Mucosa of descending colon (tissue), 3 donors: ENCODE results near the gene RNASE7. TPM values are rescaled to one million over a fixed set of nuclear protein-coding genes. Genes with fewer than 3 reads are reported as not detected.

Source experiments
- ATAC-seq: fragments of 200-7000 bp; cut with Tn5 transposase; one replicate; pipeline ENCODE4 v1.9.1; 2020; ENCODE audit warnings: mild to moderate bottlenecking, moderate library complexity
- DNase-seq, 3 donors: peaks; one replicate each; pipeline ENCODE4 v3.0.0-alpha.2; 2020
- H3K36me3 ChIP-seq: fragments of 200-600 bp; one replicate; pipeline ENCODE4 v1.8.0; 2021; ENCODE audit warnings: low read depth, mild to moderate bottlenecking
- H3K4me1 ChIP-seq: fragments of 200-600 bp; one replicate; pipeline ENCODE4 v1.8.0; 2021; ENCODE audit warnings: low read depth, mild to moderate bottlenecking
- H3K4me3 ChIP-seq: fragments of 200-600 bp; one replicate; pipeline ENCODE4 v1.8.0; 2021; ENCODE audit warnings: mild to moderate bottlenecking
- H3K9me3 ChIP-seq: fragments of 200-600 bp; one replicate; pipeline ENCODE4 v1.8.0; 2021; ENCODE audit warnings: mild to moderate bottlenecking
- CTCF ChIP-seq: fragments of 200-600 bp; IDR thresholded peaks from one replicate; pipeline ENCODE4 v1.8.0; 2022; ENCODE audit warnings: antibody characterized with exemption, mild to moderate bottlenecking
- intact Hi-C, 2 donors: fragments of 100-400 bp; cut with DNase I in 1 of 2; cut with micrococcal nuclease in 1 of 2; formaldehyde crosslinking; loops; one replicate each; pipeline versions ENCODE4 v1.11.0 to v1.11.1; 2022; cut with DNase I, micrococcal nuclease
- total RNA-seq, 3 donors: library from RNA; stranded (reverse); fragmentation: NEBNext Ultra II Directional in 2 of 3; extraction: Animal tissue kit (Norgen Biotek cat#: 25700) in 2 of 3; gene quantifications; one replicate each; pipeline versions ENCODE4 v1.2.1 to v1.2.4, GENCODE V29; 2021 to 2023
- donor health status: DM: no; HTN: no; CAD: no; lungs with moderate emphysema.
- donor health status: DM: no; HTN: no; CAD: no.
- donor health status: DM: no; HTN: yes; CAD: no.

RNASE7 gene
- total RNA-seq, 3 donors from 2014 or later = 0.19 to 0.32 TPM; not detected in 1

- ATAC-seq (no peak), DNase-seq (no peak)
- intact Hi-C loops = loop anchor here in 1 of 2 donors (10.0 kb wide), 1 partner anchor 75 kb away; no protein-coding TSS in a partner anchor
- TF ChIP-seq CTCF = no peak
- Histone ChIP-seq H3K9me3 (no peaks in the 10 kb centered on the region), H3K4me3 (no peak overlapping the region), H3K4me1 (peaks cover 26% of the 10 kb centered on the region), H3K36me3 (no peaks in the 10 kb centered on the region)
Measured at GRCh38 chr14:21089877-21090193, 47.7 kb downstream of the RNASE7 start.

DNA sequence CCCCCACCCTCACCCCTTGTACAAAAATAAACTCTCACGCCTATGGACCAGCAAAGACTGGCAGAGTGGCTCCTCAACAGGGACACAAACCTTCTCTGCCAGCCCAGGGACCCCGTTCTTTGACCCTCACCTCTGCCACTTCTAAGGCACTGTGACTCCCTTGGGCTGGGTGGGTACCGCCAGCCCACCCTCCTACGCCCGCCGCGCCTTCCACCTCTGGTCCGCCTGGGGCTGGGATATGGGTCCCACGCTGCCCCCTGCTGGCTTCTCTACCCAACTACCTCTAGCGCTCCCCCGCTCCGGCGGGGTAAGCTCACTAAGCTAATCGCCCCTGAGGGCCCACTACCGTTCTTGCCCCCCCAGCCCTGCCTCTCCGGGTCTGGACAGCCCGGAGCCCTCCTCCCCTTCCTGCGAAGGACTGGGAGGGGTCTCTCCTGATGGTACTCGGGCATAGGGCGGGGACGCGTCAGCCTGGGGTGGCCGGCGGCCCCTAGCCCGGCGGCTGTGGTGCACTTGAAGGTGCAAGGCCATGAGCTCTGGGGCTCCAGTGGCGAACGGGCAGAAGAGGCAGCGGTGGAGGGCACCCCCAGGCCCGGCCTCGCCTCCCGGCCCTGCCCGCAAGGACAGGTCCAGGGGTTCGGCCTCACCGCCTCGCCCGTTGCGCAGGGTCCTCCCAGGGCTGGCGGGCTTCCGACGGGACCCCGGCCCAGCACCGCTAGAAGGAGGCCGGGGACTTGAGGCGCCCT, 48.2 kb downstream of the RNASE7 start:
- TF ChIP-seq CTCF = no peak
- peak; percentile 29 for ATAC-seq
- Histone ChIP-seq H3K4me3 (no peak overlapping the region), H3K4me1 (peaks cover 26% of the 10 kb centered on the region), H3K36me3 (no peaks in the 10 kb centered on the region), H3K9me3 (no peaks in the 10 kb centered on the region)
- intact Hi-C loops = loop anchor here in 1 of 2 donors (10.0 kb wide), 1 partner anchor 76 kb away; no protein-coding TSS in a partner anchor
- peak; percentile 65 to 69 (median 68) for DNase-seq

GRCh38 chr14:21090940-21091663, 48.9 kb downstream of the RNASE7 start:
- Histone ChIP-seq H3K4me3 (no peak overlapping the region), H3K9me3 (no peaks in the 10 kb centered on the region), H3K36me3 (no peaks in the 10 kb centered on the region), H3K4me1 (peaks cover 26% of the 10 kb centered on the region)
- intact Hi-C loops = loop anchor here in 1 of 2 donors (10.0 kb wide), 1 partner anchor 76 kb away; no protein-coding TSS in a partner anchor
- ATAC-seq (no peak), DNase-seq (peak in 1 of 3 donors; percentile 56)
- TF ChIP-seq CTCF = no peak

- no peak for ATAC-seq
- Histone ChIP-seq H3K9me3 (no peaks in the 10 kb centered on the region), H3K4me3 (no peak overlapping the region), H3K4me1 (peaks cover 26% of the 10 kb centered on the region), H3K36me3 (no peaks in the 10 kb centered on the region)
- no peak for TF ChIP-seq CTCF
- intact Hi-C loops = loop anchor here in 1 of 2 donors (10.0 kb wide), 1 partner anchor 77 kb away; no protein-coding TSS in a partner anchor
- peak in 1 of 3 donors; percentile 55 for DNase-seq
Measured at GRCh38 chr14:21091821-21092272, 49.7 kb downstream of the RNASE7 start.

- H3K4me1 ChIP-seq = peaks cover 26% of the 10 kb centered on the region
- intact Hi-C loops = loop anchor here in 1 of 2 donors (10.0 kb wide), 1 partner anchor 78 kb away; no protein-coding TSS in a partner anchor
- ATAC-seq (peak; percentile 93), DNase-seq (peak; percentile 92 to 95 (median 93))
- no peaks in the 10 kb centered on the region for H3K9me3 ChIP-seq
- no peak overlapping the region for H3K4me3 ChIP-seq
- no peaks in the 10 kb centered on the region for H3K36me3 ChIP-seq
- TF ChIP-seq CTCF = peak; percentile 100
Measured at GRCh38 chr14:21092273-21093011, 50.3 kb downstream of the RNASE7 start.
